Body of pancreas (tissue), 4 donors: Measurements from ENCODE around the gene SLC4A8.

Experiments used
- CTCF ChIP-seq, 7 experiments: fragments of 450-650 bp in 4 of 7; fragments of 200-600 bp in 3 of 7; sonication (generic) in 3 of 7; IDR thresholded peaks; one replicate each; pipeline ENCODE4 v1.5.1; 2016 to 2019; ENCODE audit warnings: antibody characterized with exemption in 7 of 7
- POLR2A ChIP-seq, 3 donors: fragments of 450-650 bp; IDR thresholded peaks; one replicate each; pipeline ENCODE4 v1.6.1; 2016; ENCODE audit warnings: antibody characterized with exemption in 3 of 3, mild to moderate bottlenecking in 2 of 3

DNA sequence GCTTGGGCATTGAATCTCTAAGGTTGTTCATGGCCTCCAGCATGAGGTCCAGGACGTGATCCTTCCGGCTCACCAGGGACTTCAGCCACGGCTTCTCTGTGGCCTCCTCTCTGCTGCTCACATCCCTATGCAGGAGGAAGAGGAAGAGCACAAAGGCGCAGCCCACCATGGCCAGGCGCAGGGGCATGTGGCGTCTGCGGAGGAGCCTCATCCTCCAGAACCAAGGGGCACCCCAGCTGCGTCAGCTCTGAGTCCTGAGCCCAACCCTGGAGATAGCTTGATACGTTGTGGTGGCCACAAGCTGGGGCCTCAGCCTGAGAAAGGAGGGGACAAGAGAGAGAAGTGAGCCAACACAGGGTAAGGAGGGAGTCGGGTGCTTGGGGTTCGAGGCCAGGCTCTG, 45.1 kb upstream of the SLC4A8 start:
- TF ChIP-seq CTCF (IDR thresholded peaks at IDR 0.05), result no peak
- TF ChIP-seq POLR2A (IDR thresholded peaks at IDR 0.05), result no peak
